Stimulated activated CD4-positive, alpha-beta T cell treated with anti-CD3 and anti-CD28 coated beads, Interleukin-4, amount 100 ng/mL, for 1 hour (primary cell): Measurements from ENCODE around the gene KRTAP10-5.
"Not testable (repeated sequence)": the region's sequence is repeated elsewhere in the genome, so short reads cannot be mapped to it uniquely, and the experiment has no call there.

Experiments used
- DNase-seq: peaks from one replicate; pipeline ENCODE4 v3.0.0-alpha.2; 2020

Gene KRTAP10-5

GRCh38 chr21:44571296-44571695 is 9.1 kb downstream of the KRTAP10-5 start:
- no peak for DNase-seq

- DNase-seq: no peak
These were observed 10.4 kb downstream of the KRTAP10-5 start for GRCh38 chr21:44569861-44570517.

- DNase-seq: no peak
These were observed 11.5 kb downstream of the KRTAP10-5 start for GRCh38 chr21:44568667-44569556.

GRCh38 chr21:44568261-44568660 is 12.1 kb downstream of the KRTAP10-5 start:
- DNase-seq: no peak

GRCh38 chr21:44567481-44568171 is 12.8 kb downstream of the KRTAP10-5 start:
- DNase-seq: no peak

GRCh38 chr21:44566403-44566802 is 14.0 kb downstream of the KRTAP10-5 start:
- DNase-seq: no peak

- no peak for DNase-seq
These were observed 15.4 kb downstream of the KRTAP10-5 start for GRCh38 chr21:44564886-44565598.

- DNase-seq: no peak
These were observed 16.3 kb downstream of the KRTAP10-5 start for GRCh38 chr21:44564099-44564498.

GRCh38 chr21:44558695-44559094 is 21.7 kb downstream of the KRTAP10-5 start, which contains the start of gene KRTAP10-3:
Gene KRTAP10-3 (minus strand): TSS chr21:44558795. CDS start chr21:44558715, 80 bp downstream.
- DNase-seq: no peak

GRCh38 chr21:44558329-44558675 is 22.1 kb downstream of the KRTAP10-5 start:
- DNase-seq: not testable (repeated sequence)

- DNase-seq: no peak
These were observed 22.7 kb downstream of the KRTAP10-5 start for GRCh38 chr21:44557491-44558328.

GRCh38 chr21:44556879-44557278 is 23.5 kb downstream of the KRTAP10-5 start:
- DNase-seq: no peak

GRCh38 chr21:44555200-44555875 is 25.1 kb downstream of the KRTAP10-5 start:
- DNase-seq: no peak

- no peak for DNase-seq
These were observed 27.7 kb downstream of the KRTAP10-5 start for GRCh38 chr21:44552681-44553080.

GRCh38 chr21:44552136-44552535 is 28.3 kb downstream of the KRTAP10-5 start:
- no peak for DNase-seq

- no peak for DNase-seq
These were observed 29.0 kb downstream of the KRTAP10-5 start, which contains the start of gene KRTAP10-2 for GRCh38 chr21:44551340-44551961. Gene KRTAP10-2 (minus strand): TSS chr21:44551505. CDS start chr21:44551458, 47 bp downstream.

GRCh38 chr21:44550807-44551206 is 29.6 kb downstream of the KRTAP10-5 start:
- DNase-seq: no peak

- DNase-seq: not testable (repeated sequence)
These were observed 30.1 kb downstream of the KRTAP10-5 start for GRCh38 chr21:44550285-44550684.

GRCh38 chr21:44549525-44550211 is 30.7 kb downstream of the KRTAP10-5 start:
- no peak for DNase-seq

GRCh38 chr21:44548922-44549321 is 31.5 kb downstream of the KRTAP10-5 start:
- no peak for DNase-seq
